Measurements from ENCODE around the gene PRKCA. TPM values are rescaled to one million over a fixed set of nuclear protein-coding genes. Genes with fewer than 3 reads are reported as not detected.
"Not testable (repeated sequence)": the region's sequence is repeated elsewhere in the genome, so short reads cannot be mapped to it uniquely, and the experiment has no call there.

The PRKCA gene
- total and polyA plus RNA-seq, 9 donors = 9.1 to 67.6 (median 37.2) TPM

DNA sequence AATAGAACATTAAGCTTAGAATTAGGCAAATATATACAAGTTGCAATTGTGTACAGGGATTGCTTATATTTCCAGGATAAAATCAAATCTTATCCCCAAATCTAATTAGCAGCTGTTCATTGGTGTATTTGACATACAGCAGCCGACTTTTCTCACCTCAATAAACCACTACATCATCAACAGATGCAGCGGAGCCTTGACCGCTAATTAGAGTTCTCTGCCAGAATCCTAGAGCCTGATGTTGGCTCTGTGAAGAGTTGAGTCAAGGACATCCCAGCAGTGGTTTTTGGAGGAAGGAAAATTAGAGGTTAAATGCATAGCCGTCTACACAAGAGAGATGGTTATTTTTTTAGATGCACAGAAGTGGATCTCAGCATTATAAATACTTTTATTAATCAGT lies 310.6 kb downstream of the PRKCA start:
- WGBS, 3 donors = 30 to 41% (median 37%) methylated on average over 4 of the region's 4 CpGs
- Histone ChIP-seq H3K9me3 (no peaks in the 10 kb centered on the region), H3K27me3 (no peaks in the 10 kb centered on the region), H3K4me3 (no peak overlapping the region), H3K36me3 (no peaks in the 10 kb centered on the region), H3K27ac (no peak overlapping the region), H3K4me1 (ENCODE audit: insufficient read depth) (no peaks in the 10 kb centered on the region)
- TF ChIP-seq POLR2A (IDR thresholded peaks at IDR 0.05) (no peak), EP300 (IDR thresholded peaks at IDR 0.05) (no peak)
- TF ChIP-seq, protein P1, sequence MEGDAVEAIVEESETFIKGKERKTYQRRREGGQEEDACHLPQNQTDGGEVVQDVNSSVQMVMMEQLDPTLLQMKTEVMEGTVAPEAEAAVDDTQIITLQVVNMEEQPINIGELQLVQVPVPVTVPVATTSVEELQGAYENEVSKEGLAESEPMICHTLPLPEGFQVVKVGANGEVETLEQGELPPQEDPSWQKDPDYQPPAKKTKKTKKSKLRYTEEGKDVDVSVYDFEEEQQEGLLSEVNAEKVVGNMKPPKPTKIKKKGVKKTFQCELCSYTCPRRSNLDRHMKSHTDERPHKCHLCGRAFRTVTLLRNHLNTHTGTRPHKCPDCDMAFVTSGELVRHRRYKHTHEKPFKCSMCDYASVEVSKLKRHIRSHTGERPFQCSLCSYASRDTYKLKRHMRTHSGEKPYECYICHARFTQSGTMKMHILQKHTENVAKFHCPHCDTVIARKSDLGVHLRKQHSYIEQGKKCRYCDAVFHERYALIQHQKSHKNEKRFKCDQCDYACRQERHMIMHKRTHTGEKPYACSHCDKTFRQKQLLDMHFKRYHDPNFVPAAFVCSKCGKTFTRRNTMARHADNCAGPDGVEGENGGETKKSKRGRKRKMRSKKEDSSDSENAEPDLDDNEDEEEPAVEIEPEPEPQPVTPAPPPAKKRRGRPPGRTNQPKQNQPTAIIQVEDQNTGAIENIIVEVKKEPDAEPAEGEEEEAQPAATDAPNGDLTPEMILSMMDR (IDR thresholded peaks at IDR 0.05) = no peak
- intact Hi-C loops (cut with DNase I) = no loop called here
- DNase-seq = no peak

DNA sequence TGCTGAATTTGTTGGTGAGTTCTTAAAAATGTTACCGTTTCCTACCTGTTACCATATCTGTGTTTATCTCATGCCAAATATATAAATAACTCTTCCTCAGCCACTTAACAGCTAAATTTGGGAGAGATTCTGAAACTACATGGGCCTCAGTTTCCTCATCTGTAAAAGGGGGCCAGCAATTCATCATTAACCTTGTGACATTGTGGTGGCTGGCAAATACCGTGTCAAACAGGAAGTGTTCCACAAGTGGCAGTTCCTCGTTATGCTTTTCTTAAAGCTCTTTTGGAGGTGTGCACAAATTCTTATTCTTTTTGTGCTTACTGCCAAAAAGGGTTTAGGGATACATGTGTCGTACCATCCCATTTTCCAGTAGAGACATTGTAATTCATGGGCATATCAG lies 312.1 kb downstream of the PRKCA start:
- Histone ChIP-seq H3K4me1 (ENCODE audit: insufficient read depth) (no peaks in the 10 kb centered on the region), H3K27me3 (no peaks in the 10 kb centered on the region), H3K4me3 (no peak overlapping the region), H3K9me3 (no peaks in the 10 kb centered on the region), H3K36me3 (no peaks in the 10 kb centered on the region), H3K27ac (no peak overlapping the region)
- no peak for DNase-seq
- TF ChIP-seq, protein P1 (IDR thresholded peaks at IDR 0.05) = no peak
- TF ChIP-seq EP300 (IDR thresholded peaks at IDR 0.05) (no peak), POLR2A (IDR thresholded peaks at IDR 0.05) (no peak)
- WGBS, 3 donors = 82 to 86% (median 86%) methylated on average over 4 of the region's 4 CpGs
- intact Hi-C loops (cut with DNase I) = no loop called here

DNA sequence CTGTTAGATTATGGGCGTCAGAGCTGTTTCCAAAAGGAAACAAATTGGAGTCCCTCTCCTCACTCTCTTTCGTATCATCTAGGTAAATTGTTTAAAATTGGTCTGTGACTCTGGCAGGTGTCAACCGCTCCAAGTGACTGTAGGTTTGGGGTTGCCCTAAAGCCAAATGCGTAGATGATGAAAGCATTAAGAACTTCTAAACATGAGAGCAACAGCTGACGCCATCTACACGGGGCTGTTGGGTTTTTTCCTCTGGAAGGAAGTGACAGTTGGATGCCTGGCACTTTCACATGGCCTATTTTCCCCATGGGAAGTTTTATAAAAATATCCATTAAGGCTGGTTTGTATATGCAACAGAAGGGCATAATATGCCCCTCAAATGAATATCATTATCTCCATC lies 316.8 kb downstream of the PRKCA start:
- no peaks in the 10 kb centered on the region for H3K36me3 ChIP-seq
- WGBS, 3 donors = 87 to 94% (median 92%) methylated on average over 6 of the region's 6 CpGs
- TF ChIP-seq, protein P1 (IDR thresholded peaks at IDR 0.05) = no peak
- H3K27ac ChIP-seq = no peak overlapping the region
- H3K4me3 ChIP-seq = no peak overlapping the region
- no peaks in the 10 kb centered on the region for H3K27me3 ChIP-seq
- no peaks in the 10 kb centered on the region for H3K9me3 ChIP-seq
- intact Hi-C loops (cut with DNase I) = no loop called here
- DNase-seq = no peak
- H3K4me1 ChIP-seq (ENCODE audit: insufficient read depth) = no peaks in the 10 kb centered on the region

DNA sequence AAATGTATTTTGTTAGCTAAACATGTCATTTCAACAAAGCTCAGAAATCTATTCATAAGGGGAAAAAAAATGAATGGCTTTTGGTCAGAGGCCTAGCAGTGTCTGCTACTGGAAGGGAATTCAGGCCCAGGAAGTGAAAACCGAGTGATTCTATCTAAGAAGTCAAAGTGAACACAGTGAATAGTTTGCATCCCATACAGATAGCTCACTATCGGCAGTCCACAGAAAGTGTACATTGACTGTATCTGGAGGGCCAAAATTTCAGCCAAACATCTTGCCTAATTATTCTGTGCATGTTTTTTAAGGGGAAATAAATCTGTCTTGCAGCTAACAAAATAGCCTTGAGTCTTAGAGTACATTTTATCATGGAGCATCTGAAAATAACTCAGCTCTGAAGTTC lies 318.1 kb downstream of the PRKCA start:
- WGBS, 3 donors = 72 to 78% (median 73%) methylated on average over 2 of the region's 2 CpGs

DNA sequence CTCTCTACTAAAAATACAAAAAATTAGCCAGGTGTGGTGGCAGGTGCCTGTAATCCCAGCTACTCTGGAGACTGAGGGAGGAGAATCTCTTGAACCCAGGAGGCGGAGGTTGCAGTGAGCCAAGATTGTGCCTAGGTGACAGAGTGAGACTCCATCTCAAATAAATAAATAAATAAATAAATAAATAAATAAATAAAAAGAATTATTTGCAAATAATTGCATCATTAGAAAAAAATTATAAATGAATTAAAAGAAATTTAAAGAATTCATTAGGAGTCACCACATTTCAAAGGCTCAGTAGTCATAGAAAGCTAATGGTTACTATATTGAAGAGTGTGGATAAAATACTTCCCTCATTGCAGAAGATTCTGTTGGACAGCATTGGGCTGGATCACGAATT lies 322.2 kb downstream of the PRKCA start:
- DNase-seq; H3K27me3 ChIP-seq; H3K9me3 ChIP-seq; H3K27ac ChIP-seq; H3K36me3 ChIP-seq; H3K4me1 ChIP-seq (ENCODE audit: insufficient read depth); H3K4me3 ChIP-seq; intact Hi-C loops (cut with DNase I): not testable (repeated sequence)
- WGBS, 3 donors = 92 to 96% (median 93%) methylated on average over 2 of the region's 2 CpGs

More for the DNA sequence above, 318.1 kb downstream of the PRKCA start:
- H3K4me1 ChIP-seq (ENCODE audit: insufficient read depth) = no peaks in the 10 kb centered on the region
- H3K27ac ChIP-seq = no peak overlapping the region
- no peak overlapping the region for H3K4me3 ChIP-seq
- no peak for TF ChIP-seq POLR2A (IDR thresholded peaks at IDR 0.05)
- TF ChIP-seq, protein P1 (IDR thresholded peaks at IDR 0.05) = no peak
- no peak for TF ChIP-seq EP300 (IDR thresholded peaks at IDR 0.05)
- DNase-seq = no peak
- no peaks in the 10 kb centered on the region for H3K36me3 ChIP-seq
- intact Hi-C loops (cut with DNase I) = no loop called here
- no peaks in the 10 kb centered on the region for H3K9me3 ChIP-seq
- no peaks in the 10 kb centered on the region for H3K27me3 ChIP-seq

Measured in ovary (tissue), 9 donors.